ENCODE results near the gene KANSL1.

The KANSL1 gene

DNA sequence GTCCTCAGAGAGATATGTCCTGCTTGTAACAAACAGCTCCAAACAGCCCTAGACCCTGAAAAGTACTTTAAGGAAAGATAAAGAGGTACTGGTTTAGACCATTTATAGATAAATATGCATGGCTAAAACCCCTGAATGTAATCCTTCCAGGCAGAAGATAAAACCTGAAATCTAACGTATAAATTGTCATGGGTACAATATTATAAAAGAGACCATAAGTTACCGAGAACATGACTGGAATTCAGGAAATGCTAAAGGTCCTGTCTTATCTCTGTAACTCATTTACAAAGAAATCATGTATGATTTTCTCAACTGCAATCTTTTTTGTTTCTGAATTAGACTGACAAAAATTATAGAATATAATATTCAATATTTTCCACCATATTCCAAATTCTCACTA lies 9.2 kb upstream of the KANSL1 start:
- no peak overlapping the region for H3K4me3 ChIP-seq
- H3K27ac ChIP-seq: no peak overlapping the region
- TF ChIP-seq, protein P1, sequence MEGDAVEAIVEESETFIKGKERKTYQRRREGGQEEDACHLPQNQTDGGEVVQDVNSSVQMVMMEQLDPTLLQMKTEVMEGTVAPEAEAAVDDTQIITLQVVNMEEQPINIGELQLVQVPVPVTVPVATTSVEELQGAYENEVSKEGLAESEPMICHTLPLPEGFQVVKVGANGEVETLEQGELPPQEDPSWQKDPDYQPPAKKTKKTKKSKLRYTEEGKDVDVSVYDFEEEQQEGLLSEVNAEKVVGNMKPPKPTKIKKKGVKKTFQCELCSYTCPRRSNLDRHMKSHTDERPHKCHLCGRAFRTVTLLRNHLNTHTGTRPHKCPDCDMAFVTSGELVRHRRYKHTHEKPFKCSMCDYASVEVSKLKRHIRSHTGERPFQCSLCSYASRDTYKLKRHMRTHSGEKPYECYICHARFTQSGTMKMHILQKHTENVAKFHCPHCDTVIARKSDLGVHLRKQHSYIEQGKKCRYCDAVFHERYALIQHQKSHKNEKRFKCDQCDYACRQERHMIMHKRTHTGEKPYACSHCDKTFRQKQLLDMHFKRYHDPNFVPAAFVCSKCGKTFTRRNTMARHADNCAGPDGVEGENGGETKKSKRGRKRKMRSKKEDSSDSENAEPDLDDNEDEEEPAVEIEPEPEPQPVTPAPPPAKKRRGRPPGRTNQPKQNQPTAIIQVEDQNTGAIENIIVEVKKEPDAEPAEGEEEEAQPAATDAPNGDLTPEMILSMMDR (IDR thresholded peaks at IDR 0.05): no peak
- DNase-seq (ENCODE audit: low spot score): no peak

DNA sequence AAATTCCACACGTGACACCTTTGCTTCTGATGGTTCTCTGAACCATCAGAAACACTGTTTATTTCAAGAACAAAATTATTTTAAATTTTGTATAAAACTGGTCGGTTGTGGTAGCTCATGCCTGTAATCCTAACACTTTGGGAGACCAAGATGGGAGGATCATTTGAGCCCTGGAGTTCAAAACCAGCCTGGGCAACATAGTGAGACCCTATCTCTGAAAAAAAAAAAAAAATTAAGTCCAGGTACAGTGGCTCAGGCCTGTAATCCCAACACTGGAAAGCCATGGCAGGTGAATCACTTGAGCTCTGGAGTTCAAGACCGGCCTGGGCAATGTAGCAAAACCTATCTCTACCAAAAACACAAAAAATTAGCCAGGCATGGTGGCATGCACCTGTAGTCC lies 8.3 kb upstream of the KANSL1 start:
- Histone ChIP-seq H3K27ac (no peak overlapping the region), H3K4me3 (no peak overlapping the region)
- DNase-seq (ENCODE audit: low spot score): no peak
- TF ChIP-seq, protein P1 (IDR thresholded peaks at IDR 0.05): no peak

DNA sequence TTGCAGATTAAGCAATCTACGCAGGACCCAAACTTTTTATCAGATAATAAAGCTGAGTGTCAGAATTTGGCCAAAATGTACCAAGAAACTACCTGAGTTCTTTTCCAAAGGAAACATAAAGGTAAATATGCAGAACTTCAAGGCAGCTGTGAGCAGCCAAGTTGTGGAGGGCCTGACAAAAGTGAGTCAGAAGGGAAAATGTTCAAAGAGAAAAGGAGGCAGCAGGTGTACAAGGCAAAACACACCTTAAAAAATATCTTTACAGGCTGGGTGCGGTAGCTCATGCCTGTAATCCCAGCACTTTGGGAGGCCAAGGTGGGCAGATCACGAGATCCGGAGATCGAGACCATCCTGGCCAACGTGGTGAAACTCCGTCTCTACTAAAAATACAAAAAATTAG lies 7.0 kb upstream of the KANSL1 start:
- Histone ChIP-seq H3K4me3 (no peak overlapping the region), H3K27ac (no peak overlapping the region)
- DNase-seq (ENCODE audit: low spot score): no peak
- TF ChIP-seq, protein P1 (IDR thresholded peaks at IDR 0.05): no peak

DNA sequence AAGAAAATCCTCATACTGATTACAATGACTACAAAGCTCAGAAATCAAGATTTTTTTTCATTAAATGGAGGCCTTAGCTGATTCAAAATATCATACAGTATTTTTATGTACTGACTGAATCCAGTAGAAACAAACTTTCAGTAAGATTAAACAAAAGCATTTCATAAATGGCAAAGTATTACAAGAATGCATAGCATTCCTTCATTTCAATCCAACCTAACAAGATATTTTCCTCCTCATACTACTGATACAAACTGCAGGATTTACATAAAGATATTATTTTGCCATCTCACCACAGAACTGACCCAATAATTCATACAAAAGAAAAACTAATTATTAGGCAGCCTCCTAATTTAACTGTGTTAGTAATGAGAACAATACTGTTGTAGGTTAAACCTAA lies 6.2 kb upstream of the KANSL1 start:
- H3K27ac ChIP-seq: no peak overlapping the region
- no peak overlapping the region for H3K4me3 ChIP-seq
- TF ChIP-seq, protein P1 (IDR thresholded peaks at IDR 0.05): no peak
- no peak for DNase-seq (ENCODE audit: low spot score)

DNA sequence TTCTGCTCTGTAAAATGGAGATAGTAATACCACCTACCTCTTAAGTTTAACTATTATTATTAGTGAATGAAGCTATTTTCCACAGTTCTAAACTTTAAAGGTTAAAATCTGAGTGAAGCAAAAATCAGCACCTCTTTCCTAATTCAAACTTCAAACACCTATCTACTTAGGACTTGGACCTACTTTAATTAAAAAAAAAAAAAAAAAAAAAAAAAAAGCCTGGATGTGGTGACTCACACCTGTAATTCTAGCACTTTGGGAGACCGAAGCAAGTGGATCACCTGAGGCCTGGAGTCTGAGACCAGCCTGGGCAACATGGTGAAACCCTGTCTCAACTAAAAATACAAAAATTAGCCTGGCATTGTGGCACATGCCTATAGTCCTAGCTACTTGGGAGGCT lies 5.0 kb upstream of the KANSL1 start:
- no peak for DNase-seq (ENCODE audit: low spot score)
- TF ChIP-seq, protein P1 (IDR thresholded peaks at IDR 0.05): no peak
- no peak overlapping the region for H3K27ac ChIP-seq
- no peak overlapping the region for H3K4me3 ChIP-seq

DNA sequence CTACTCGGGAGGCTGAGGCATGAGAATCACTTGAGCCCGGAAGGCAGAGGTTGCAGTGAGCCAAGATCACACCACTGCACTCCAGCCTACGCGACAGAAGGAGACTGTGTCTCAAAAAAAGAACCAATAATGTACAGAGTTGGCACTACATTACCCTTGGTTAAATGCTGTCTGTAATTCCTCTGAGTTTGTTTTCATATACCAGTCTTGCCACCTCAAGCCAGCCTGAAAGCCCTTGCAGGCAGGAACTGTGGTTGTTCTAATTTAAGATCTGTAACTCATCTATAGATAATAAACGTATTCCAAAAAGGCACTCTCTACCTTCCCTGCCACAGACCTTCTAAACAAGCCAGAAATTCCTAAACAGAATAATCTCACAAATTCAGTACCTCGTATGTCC lies 4.3 kb upstream of the KANSL1 start:
- Histone ChIP-seq H3K27ac (no peak overlapping the region), H3K4me3 (no peak overlapping the region)
- TF ChIP-seq, protein P1 (IDR thresholded peaks at IDR 0.05): no peak
- DNase-seq (ENCODE audit: low spot score): no peak

DNA sequence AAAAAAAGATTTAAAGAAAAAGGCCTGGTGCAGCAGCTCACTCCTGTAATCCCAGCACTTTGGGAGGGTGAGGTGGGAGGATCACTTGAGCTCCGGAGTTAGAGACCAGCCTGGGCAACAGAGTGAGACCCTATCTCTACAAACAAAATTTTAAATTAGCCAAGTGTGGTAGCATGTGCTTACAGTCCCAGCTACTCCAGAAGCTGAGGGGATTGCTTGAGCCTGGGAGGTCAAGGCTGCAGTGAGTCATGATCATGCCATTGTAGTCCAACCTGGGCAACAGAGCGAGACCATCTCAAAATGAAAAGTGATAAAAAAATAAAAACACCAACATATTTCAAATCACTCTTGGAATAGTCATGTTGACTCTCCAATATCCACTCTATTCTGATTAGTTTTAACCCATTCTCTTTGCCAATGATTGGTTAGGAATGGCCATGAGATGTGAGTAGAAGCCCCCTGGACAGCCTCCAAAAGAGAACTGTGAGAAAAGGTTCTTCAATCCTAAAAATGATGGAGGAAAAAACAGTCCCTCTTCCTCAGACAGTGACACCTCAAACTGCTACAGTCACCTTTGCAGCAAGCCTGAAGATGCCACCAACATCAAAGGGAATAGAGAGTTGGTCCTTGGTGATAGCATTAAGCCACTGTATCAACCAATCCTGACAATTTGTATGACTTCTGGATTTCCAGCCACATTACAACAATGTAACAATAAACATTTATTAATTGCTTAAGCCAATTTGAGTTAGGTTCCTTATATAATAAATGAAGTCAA lies 2.9 kb upstream of the KANSL1 start:
- H3K4me3 ChIP-seq: no peak overlapping the region
- DNase-seq (ENCODE audit: low spot score): no peak
- H3K27ac ChIP-seq: no peak overlapping the region
- TF ChIP-seq, protein P1 (IDR thresholded peaks at IDR 0.05): no peak

Measured in coronary artery (tissue), 2 donors.